ENCODE measurements around the gene NAT10. TPM values are rescaled to one million over a fixed set of nuclear protein-coding genes. Genes with fewer than 3 reads are reported as not detected.

Gene NAT10
- total and polyA plus RNA-seq, 3 donors from 2014 or later: 47.7 to 50.5 (median 49.9) TPM

DNA sequence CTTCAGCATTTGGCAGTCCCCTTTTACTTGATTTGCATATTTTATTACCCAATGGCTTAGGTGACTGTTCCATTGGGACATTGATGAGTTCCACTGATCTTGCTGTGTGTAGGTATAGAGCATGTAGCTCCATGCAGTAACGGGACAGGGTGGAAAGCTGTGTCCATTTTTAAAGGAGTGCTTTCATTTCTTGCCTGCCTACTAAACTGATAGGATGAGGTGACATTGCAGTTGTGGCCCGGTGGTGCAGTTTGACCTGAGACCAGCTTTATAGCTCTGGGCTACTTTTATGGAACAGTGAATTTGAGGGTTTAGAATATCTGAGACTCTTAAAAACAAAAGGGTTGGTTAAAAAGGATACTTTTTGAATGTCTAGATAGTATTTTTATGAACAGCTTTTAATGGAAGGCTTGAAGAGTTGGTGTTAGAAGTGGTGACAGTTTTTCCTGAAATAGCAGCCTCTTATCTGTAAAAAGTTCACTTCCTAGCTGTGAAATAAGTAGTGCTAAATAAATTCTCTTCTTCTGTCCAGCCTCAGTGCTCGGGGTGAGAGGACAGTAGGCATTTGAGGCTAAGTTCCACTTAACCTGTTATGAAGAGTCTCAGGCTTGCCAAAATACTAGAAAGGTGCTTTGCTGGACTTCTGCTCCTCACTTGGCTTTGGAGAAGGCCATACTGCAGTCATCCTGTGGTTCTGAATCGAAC lies 27.0 kb downstream of the NAT10 start:
- Histone ChIP-seq H3K9me3 (no peaks in the 10 kb centered on the region), H3K27ac (no peak overlapping the region), H3K4me3 (no peak overlapping the region), H3K4me1 (no peaks in the 10 kb centered on the region), H3K36me3 (ENCODE audit: low read depth, missing control alignments) (no peaks in the 10 kb centered on the region), H3K27me3 (no peaks in the 10 kb centered on the region)
- intact Hi-C loops (cut with DNase I; ENCODE audit: low total_unique reads): no loop called here
- WGBS, 2 donors: 92 to 96% methylated on average over 4 of the region's 4 CpGs
- no peak for DNase-seq
- TF ChIP-seq POLR2A (IDR thresholded peaks at IDR 0.05): no peak
- TF ChIP-seq, protein P1, sequence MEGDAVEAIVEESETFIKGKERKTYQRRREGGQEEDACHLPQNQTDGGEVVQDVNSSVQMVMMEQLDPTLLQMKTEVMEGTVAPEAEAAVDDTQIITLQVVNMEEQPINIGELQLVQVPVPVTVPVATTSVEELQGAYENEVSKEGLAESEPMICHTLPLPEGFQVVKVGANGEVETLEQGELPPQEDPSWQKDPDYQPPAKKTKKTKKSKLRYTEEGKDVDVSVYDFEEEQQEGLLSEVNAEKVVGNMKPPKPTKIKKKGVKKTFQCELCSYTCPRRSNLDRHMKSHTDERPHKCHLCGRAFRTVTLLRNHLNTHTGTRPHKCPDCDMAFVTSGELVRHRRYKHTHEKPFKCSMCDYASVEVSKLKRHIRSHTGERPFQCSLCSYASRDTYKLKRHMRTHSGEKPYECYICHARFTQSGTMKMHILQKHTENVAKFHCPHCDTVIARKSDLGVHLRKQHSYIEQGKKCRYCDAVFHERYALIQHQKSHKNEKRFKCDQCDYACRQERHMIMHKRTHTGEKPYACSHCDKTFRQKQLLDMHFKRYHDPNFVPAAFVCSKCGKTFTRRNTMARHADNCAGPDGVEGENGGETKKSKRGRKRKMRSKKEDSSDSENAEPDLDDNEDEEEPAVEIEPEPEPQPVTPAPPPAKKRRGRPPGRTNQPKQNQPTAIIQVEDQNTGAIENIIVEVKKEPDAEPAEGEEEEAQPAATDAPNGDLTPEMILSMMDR (IDR thresholded peaks at IDR 0.05): no peak

DNA sequence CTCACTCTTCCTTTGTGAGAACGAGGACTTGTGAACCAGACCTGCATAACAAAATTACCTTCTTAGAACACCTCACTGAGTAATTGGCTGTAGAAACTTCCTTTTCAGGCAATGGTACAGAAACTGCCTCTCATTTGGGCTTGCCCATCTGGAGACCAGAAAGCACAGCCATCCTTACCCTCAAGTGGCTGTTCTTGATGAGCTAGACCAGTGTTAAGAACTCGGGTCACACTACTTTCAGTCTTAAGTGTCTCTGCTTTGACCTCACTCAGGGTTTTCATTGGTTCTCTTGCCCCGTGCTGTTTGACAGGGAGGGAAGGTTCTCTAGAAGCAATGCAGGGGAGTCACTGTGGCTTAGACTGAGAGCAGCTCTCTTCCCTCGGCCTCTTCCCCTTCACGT lies 29.3 kb downstream of the NAT10 start:
- no peak overlapping the region for H3K27ac ChIP-seq
- H3K36me3 ChIP-seq (ENCODE audit: low read depth, missing control alignments): no peaks in the 10 kb centered on the region
- no peak overlapping the region for H3K4me3 ChIP-seq
- TF ChIP-seq, protein P1 (IDR thresholded peaks at IDR 0.05): no peak
- no peak for TF ChIP-seq POLR2A (IDR thresholded peaks at IDR 0.05)
- H3K27me3 ChIP-seq: no peaks in the 10 kb centered on the region
- intact Hi-C loops (cut with DNase I; ENCODE audit: low total_unique reads): no loop called here
- H3K4me1 ChIP-seq: no peaks in the 10 kb centered on the region
- H3K9me3 ChIP-seq: no peaks in the 10 kb centered on the region
- 90% methylated on average over 5 of the region's 5 CpGs for WGBS, 2 donors
- DNase-seq: no peak

DNA sequence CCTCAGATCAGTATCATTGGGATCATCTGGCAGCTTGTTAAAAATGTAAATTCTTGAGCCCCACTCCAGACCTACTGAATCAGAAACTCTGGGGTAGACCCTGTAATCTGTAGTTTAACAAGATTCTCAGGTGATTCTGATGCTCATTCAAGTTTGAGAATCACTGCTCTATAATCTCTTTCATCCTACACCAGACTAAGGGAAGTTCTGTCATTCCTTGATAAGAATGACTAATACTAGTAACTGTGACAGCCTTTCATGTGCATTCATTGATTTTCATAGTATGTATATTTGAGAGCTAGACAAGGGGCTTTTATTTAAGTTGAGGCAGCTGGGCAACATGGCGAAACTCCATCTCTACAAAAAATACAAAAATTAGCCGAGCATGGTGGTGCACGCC lies 30.0 kb downstream of the NAT10 start:
- no peaks in the 10 kb centered on the region for H3K4me1 ChIP-seq
- TF ChIP-seq, protein P1 (IDR thresholded peaks at IDR 0.05): no peak
- TF ChIP-seq POLR2A (IDR thresholded peaks at IDR 0.05): no peak
- 98 to 100% methylated on average over 3 of the region's 3 CpGs for WGBS, 2 donors
- no peak for DNase-seq
- no peak overlapping the region for H3K27ac ChIP-seq
- H3K27me3 ChIP-seq: no peaks in the 10 kb centered on the region
- no peaks in the 10 kb centered on the region for H3K36me3 ChIP-seq (ENCODE audit: low read depth, missing control alignments)
- no peaks in the 10 kb centered on the region for H3K9me3 ChIP-seq
- intact Hi-C loops (cut with DNase I; ENCODE audit: low total_unique reads): no loop called here
- no peak overlapping the region for H3K4me3 ChIP-seq

DNA sequence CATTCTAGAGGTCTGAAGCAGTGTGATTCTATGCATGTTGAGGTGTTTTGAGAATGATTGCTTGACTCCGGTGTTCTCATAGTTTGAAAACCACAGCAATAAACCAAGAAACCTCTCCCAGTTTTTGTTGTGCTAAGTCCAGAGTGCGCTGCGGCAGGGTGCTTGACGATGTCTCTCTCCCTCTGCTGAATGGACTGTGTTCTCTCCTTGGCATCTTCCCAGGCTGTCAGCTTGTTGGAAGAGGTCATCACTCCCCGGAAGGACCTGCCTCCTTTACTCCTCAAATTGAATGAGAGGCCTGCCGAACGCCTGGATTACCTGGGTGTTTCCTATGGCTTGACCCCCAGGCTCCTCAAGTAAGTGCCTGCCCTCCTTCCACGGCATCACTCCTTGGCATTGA lies 31.0 kb downstream of the NAT10 start:
- DNase-seq: no peak
- Histone ChIP-seq H3K27ac (no peak overlapping the region), H3K4me1 (no peaks in the 10 kb centered on the region), H3K27me3 (no peaks in the 10 kb centered on the region), H3K4me3 (no peak overlapping the region), H3K9me3 (no peaks in the 10 kb centered on the region), H3K36me3 (ENCODE audit: low read depth, missing control alignments) (no peaks in the 10 kb centered on the region)
- intact Hi-C loops (cut with DNase I; ENCODE audit: low total_unique reads): no loop called here
- no peak for TF ChIP-seq POLR2A (IDR thresholded peaks at IDR 0.05)
- TF ChIP-seq, protein P1 (IDR thresholded peaks at IDR 0.05): no peak
- WGBS, 2 donors: 88 to 92% methylated on average over 5 to 8 of the region's 8 CpGs

DNA sequence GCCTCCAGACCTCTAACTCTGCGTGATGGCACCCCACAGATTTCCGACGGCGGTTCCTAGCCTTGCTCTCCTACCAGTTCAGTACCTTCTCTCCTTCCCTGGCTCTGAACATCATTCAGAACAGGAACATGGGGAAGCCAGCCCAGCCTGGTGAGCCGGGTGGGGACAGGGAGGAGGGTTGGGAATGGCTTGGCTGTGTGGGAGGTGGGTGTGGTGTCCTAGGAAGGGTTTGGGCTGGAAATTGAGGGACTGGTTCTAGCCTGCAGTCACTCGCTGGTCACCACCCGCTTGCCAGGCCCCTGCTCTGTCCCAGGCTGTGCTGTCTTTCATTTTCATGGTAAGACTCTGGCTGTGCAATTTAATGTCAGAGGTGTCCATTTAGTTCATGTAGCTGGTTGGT lies 33.9 kb downstream of the NAT10 start:
- no peak overlapping the region for H3K27ac ChIP-seq
- no peaks in the 10 kb centered on the region for H3K27me3 ChIP-seq
- DNase-seq: no peak
- intact Hi-C loops (cut with DNase I; ENCODE audit: low total_unique reads): no loop called here
- TF ChIP-seq, protein P1 (IDR thresholded peaks at IDR 0.05): no peak
- no peak overlapping the region for H3K4me3 ChIP-seq
- H3K36me3 ChIP-seq (ENCODE audit: low read depth, missing control alignments): no peaks in the 10 kb centered on the region
- no peaks in the 10 kb centered on the region for H3K9me3 ChIP-seq
- H3K4me1 ChIP-seq: no peaks in the 10 kb centered on the region
- 91 to 95% methylated on average over 7 of the region's 7 CpGs for WGBS, 2 donors
